NCI-H2227 (cell line): ENCODE results near the gene ORM1.

ENCODE experiments used
- DNase-seq: peaks from one replicate; lab custom pipeline; 2025; ENCODE audit not compliant: unreplicated experiment; lab: John Stamatoyannopoulos, UW

ORM1 gene

GRCh38 chr9:114341152-114341830 is 18.4 kb downstream of the ORM1 start:
- no peak for DNase-seq

GRCh38 chr9:114341991-114342390 is 19.1 kb downstream of the ORM1 start:
- no peak for DNase-seq

DNA sequence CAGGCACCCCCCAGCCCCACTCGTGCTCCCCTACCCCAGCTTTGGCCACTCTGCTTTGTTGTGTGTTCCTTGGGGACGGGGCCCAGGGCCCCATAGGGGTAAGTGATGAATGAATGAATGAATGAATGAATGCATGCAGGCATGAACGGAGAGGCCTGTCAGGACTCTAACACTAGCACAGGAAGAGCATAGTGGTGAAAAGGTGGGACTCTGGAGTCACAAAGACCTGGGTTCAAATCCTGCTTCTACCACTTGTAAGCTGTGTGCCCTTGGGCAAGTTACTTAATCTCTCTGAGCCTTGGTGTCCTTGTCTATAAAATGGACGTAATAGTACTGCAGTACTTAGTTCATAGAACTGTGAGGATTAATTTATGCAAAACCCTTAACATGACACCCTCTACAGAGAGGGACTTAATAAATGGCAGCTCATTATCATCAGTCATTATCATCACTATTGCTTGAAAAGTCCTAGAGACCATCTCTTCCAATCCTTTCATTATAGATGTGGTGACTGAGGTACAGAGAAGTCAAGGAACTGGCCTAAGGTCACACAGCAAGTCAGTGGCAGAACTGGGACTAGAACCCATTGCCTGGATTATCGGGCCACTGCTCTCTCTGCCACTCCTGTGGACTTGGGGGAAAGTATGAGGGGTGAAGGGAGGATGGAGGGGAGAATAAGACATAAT is 20.0 kb downstream of the ORM1 start:
- DNase-seq, result no peak

DNA sequence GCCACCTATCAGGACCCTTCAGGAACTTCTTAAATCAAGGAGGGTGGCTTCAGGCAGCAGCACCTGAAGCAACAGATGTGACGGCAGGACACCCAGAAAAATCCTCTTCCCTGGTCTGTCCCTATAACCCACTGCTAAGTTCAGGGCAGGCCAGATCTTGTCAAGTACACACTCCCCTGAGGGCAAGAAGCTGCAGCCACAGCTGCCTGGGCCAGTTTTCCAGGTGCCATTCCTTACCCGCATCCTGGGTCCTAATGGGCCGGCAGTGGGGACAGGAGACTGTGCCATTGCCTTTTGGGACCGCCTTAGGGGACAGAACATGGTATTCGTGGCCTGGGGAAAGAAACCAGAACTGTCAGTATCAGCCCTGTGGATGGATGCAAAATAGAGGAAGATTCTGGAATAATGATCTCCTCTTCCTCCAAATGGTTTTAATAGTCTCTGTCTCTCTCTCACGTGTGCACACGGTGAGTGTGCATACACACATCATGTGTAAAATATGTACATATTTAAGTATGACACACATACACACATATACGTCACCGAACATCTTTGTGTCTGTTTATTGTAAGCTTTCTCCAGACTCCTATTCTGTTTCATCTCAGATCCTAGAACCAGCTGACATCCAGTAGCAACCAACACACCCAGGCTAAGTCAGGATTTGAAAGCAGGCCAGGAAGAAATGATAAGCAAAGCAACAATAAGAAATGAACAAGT is 20.7 kb downstream of the ORM1 start:
- DNase-seq, result no peak

DNA sequence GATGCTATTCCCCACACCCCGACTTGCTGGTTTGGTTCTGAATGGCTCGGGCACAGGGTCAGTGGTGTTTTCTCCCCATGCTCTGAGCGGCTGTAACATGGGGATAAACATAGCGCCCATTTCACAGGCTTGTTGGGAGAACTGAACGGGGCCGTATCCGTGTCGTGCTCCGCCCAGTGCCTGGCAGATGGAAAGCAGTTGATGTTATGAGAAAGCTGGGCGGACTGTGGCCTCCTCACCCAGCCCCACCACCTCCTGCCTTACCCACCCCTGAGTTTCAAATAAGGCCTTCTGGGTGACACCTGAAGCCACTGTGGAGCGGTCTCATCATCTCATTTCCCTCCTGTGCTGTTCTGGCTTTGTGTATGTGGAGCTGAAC is 21.3 kb downstream of the ORM1 start:
- DNase-seq, result no peak

DNA sequence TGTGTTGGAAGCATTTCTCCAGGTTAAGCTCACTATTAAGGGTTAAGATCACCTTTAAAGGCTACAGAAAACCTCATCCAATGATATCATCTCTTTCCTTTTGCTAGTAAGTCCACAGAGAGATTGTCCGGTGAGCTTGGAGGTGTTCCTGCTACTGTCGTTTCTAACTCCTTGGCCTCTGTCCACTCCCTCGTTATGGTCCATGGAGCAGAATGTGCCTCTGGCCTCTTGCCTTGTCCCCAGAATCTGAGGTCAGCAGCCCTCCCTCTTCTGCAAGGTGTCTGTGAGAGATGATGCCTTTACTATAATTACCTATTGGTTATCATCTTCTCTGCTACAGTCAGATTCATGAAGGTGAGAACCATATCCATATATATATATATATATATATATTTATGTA is 21.8 kb downstream of the ORM1 start:
- DNase-seq, result no peak

GRCh38 chr9:114345493-114346065 is 22.7 kb downstream of the ORM1 start:
- DNase-seq, result no peak

GRCh38 chr9:114346146-114346545 is 23.2 kb downstream of the ORM1 start:
- DNase-seq, result no peak

DNA sequence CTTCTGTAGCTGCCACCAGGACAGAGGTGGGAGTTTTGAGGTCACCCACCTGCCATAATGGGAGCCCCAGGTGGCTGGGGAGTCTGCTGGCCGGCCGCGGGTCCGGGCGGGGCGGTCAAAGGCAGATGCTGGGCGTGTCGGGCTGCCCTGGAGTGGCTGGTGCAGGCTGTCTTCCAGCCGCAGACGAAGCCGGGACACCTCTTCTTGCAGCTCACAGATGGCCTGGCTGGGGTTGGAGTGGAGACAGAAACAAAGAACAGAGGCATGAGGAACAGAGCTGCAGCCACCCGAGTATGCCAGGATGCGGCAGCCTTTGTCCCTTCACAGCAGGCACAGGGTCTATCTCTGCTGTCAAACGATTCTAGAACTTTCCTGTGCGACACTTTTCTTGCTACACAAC is 24.8 kb downstream of the ORM1 start:
- no peak for DNase-seq

DNA sequence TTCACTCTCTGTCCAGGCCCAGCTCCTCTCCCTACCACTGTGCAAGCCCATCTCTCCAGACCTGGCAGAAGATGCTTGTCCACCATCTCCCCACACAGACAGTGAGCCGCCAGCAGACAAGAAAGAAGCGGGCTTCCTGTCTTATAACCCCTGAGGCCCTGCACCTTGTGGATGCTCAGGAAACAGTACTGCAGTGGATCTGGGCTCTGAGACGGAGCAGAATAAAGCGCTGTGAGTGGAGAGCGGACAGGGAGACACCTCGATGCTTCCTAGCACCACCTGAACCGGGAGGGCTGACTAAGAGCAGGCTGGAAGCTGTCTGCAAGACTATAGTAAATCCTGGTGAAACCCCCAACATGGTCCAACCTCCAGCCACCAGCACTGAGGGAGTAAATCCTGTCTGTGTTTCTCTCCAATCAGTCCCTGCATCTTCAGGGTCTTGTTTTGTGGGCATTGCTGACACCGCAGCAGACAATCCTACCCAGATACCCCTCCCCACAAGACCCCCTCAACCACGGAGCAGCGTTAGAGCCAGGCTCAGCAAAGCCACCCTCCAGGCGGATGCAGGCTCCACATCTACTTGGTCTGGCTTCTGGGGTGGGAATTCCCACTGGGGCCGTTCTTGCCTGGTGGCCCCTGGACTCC is 25.5 kb downstream of the ORM1 start:
- DNase-seq, result no peak

DNA sequence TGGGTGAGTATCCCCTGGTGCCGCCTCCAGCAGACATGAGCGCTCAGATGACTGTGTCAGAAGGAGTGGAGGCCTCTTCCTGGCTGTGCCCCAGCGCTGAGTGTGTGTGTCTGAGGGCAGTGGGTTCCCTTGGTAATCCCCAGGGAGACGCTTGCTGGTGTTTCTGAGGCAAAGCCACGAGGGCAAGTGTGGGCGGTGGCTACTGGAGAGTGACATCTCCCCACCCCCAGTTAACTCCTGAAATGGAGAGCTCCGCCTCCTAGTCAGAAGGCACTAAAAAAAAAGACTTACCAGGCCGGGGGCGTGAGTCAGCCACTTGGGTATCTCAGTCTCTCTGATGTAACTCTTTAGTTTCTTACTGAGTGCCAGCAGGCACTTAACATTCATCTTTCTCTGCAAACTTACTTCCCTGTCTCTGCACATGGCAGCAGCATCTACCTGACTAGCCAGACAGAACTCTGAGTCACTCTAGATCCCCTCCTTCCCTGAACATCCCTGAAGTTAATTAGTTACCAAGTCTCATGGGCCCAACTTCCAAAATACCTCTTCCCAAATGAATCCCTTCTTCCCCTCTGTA is 26.1 kb downstream of the ORM1 start:
- DNase-seq, result peak; percentile 55

GRCh38 chr9:114349713-114350480 is 27.0 kb downstream of the ORM1 start:
- DNase-seq, result no peak

DNA sequence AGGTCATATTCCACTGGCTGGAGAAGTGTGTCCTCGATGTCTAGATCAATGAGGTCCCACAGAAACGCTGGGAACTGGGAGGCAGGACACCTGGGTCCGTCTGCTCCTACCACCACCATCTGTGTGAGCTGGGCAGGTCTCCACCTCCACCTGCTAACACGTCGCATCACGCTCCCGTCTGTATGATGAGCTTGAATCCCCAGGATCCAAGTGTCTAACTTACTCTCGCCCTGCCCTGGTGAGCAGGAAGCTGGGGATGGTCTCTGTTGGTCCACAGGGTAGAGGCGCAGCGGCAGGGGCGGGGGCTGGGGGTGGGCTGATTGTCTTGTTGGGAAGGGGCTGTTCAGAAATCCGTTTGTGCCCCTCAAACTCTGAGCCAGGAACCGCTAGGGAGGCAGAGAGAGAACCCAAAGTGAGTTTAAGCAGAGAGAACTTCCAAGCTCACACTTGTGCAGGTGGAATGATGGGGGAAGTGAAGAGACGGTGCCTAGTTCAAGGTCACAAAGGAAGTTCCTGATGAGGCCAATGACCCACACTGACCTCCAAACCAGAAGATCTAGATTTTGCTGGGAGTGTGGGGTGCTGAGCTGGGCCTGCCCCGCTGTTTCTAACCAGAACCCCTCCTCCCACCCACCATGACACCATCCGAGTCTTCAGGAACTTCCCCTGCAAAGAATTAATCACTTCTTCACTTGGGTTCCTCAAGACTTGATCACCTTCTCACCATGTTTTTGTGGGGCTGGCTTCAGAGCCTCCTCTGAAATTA is 27.9 kb downstream of the ORM1 start:
- no peak for DNase-seq

DNA sequence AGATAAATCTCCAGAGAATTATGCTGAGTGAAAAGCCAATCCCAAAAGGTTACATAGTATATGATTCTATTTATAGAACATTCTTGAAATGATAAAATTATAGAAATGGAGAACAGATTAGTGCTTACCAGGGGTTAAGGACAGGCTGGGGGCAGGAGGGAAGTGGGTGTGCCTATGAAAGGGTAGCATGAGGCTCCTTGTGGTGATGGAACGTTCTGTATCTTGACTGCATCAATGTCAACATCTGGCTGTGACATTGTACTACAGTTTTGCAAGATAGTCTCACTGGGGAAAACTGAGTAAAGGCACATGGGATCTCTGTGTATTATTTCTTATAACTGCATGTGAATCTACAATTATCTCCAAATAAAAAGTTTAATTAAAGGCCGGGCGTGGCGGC is 29.0 kb downstream of the ORM1 start:
- DNase-seq, result no peak

DNA sequence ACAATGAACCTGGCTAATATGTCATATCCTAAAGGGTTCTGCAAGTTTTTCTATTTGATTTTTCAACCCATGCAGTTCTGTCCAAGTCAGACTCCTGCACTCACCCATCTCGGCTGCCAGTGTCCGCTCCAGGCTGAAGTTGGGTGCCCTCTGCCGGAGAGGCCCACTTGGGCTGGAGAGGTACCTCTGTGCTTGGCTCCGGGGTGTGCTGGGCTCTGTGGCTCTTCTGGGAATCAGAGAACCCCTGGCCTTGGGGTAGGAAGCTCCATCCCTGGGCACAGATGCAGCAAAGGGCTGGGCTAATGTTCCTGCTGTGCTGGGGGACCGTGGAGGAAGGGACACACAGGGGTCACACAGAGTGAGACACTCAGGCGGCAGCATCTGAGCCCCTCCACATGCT is 32.9 kb downstream of the ORM1 start:
- no peak for DNase-seq

GRCh38 chr9:114356792-114357191 is 33.9 kb downstream of the ORM1 start:
- DNase-seq, result no peak

DNA sequence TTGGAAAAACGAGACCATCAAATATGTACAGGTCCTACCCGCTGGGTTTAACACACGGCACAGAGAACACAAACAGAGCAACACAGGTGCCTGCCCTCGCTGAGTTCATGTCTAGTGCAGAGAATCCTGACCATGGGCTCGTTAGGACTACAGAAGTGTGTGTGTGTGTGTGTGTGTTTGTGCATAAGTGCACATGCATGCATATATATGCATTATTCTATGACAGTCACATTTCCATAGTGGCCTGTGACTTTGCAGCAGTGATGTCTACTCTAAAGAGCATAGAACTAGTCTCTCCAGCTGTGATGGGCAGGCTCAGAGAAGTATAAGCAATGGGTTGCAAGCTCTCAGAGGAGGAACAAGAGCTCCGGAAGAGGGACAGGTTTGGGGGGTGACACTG is 34.5 kb downstream of the ORM1 start:
- no peak for DNase-seq

DNA sequence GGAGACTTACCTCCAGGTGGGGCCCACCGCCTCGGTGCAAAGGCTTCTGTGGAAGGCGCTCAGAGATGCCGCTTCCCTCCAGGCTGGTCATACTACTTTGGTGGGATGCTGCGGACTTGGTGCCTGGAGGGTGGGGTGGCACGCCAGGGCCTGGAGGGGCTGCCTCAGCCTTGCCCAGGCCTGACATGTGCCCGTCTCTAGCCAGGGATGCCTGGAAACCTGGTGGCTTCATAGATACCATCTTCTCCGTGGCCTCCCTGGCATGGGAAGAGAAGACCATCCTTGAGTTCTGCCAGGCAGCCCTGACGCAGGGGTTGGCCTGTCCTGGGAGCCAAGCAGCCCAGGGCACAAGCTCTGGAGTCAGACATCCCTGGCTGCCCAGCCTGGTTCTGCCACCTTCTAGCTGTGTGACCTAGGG is 35.0 kb downstream of the ORM1 start:
- DNase-seq, result no peak

- DNase-seq, result no peak
Observed at GRCh38 chr9:114359801-114360200, 36.9 kb downstream of the ORM1 start.

DNA sequence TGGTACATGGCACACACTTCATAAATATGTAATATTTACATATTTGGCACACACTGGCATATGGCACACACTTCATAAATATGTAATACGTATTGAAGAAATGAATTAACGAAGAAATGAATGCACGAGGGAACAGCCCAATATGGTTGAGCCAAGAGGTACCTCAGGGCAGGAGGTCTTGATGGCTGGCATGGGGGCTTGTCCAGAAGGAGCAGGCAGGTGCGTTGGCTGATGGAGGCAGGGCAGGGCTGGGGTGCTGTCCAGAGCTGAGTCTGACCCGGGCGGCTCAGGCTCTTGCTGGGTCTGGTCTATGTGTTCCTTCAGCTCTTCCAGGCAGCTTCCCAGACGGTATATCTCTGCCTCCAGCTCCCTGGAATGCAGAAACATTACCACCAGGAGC is 38.6 kb downstream of the ORM1 start:
- DNase-seq, result no peak
